SK-N-SH treated with all-trans-retinoic acid at 6 μM for 48 hours (cell line): ENCODE results near the gene PGF.

ENCODE experiments used
- ATAC-seq: fragments of 200-7000 bp; cut with Tn5 transposase; 3 replicates; pipeline ENCODE4 v1.9.1; 2020; ENCODE audit warnings: mild to moderate bottlenecking, moderate library complexity
- ARNTL ChIP-seq: fragments of 450-650 bp; formaldehyde crosslinking; IDR thresholded peaks from 2 replicates; pipeline ENCODE4 v1.5.0; 2020; ENCODE audit warnings: low read depth, mild to moderate bottlenecking, moderate library complexity, borderline replicate concordance
- BACH2 ChIP-seq: fragments of 250-450 bp; sonication (Bioruptor Pico); IDR thresholded peaks from 2 replicates; pipeline ENCODE4 v1.9.0; 2021; ENCODE audit warnings: mild to moderate bottlenecking, borderline replicate concordance
- CREB5 ChIP-seq: fragments of 250-450 bp; sonication (Bioruptor Pico); IDR thresholded peaks from 2 replicates; pipeline ENCODE4 v1.5.1; 2020; ENCODE audit warnings: low read depth, mild to moderate bottlenecking, moderate library complexity
- CSDC2 ChIP-seq: fragments of 250-450 bp; sonication (Bioruptor Pico); IDR thresholded peaks from 2 replicates; pipeline ENCODE4 v1.5.0; 2020; ENCODE audit warnings: mild to moderate bottlenecking, moderate library complexity
- ESRRG ChIP-seq: fragments of 250-450 bp; sonication (Bioruptor Pico); IDR thresholded peaks from 2 replicates; pipeline ENCODE4 v1.6.1; 2021; ENCODE audit warnings: mild to moderate bottlenecking
- GLIS3 ChIP-seq: fragments of 250-450 bp; sonication (Bioruptor Pico); IDR thresholded peaks from 2 replicates; pipeline ENCODE4 v1.5.0; 2020; ENCODE audit warnings: mild to moderate bottlenecking, moderate library complexity
- OSR1 ChIP-seq: fragments of 250-450 bp; sonication (Bioruptor Pico); IDR thresholded peaks from 2 replicates; pipeline ENCODE4 v1.8.0; 2022; ENCODE audit warnings: moderate library complexity, mild to moderate bottlenecking, inconsistent platforms
- PATZ1 ChIP-seq: fragments of 250-450 bp; sonication (Bioruptor Pico); IDR thresholded peaks from 2 replicates; pipeline ENCODE4 v1.8.0; 2020; ENCODE audit warnings: mild to moderate bottlenecking, moderate library complexity, borderline replicate concordance
- PPARA ChIP-seq: fragments of 250-450 bp; sonication (Bioruptor Pico); IDR thresholded peaks from 2 replicates; pipeline ENCODE4 v1.5.0; 2020; ENCODE audit warnings: mild to moderate bottlenecking, borderline replicate concordance
- RARB ChIP-seq: fragments of 250-450 bp; sonication (Bioruptor Pico); IDR thresholded peaks from 2 replicates; pipeline ENCODE4 v1.8.0; 2021; ENCODE audit warnings: mild to moderate bottlenecking, moderate library complexity
- SNAI2 ChIP-seq: fragments of 250-450 bp; sonication (Bioruptor Pico); IDR thresholded peaks from 2 replicates; pipeline ENCODE4 v1.5.0; 2020; ENCODE audit warnings: mild to moderate bottlenecking, moderate library complexity
- TCF4 ChIP-seq: fragments of 250-450 bp; sonication (Bioruptor Pico); IDR thresholded peaks from 2 replicates; pipeline ENCODE4 v1.8.0; 2021; ENCODE audit warnings: mild to moderate bottlenecking, moderate library complexity, borderline replicate concordance
- TOX ChIP-seq: fragments of 250-450 bp; sonication (Bioruptor Pico); IDR thresholded peaks from 2 replicates; pipeline ENCODE4 v1.8.0; 2021; ENCODE audit warnings: mild to moderate bottlenecking, moderate library complexity, borderline replicate concordance
- TSHZ2 ChIP-seq: fragments of 250-450 bp; sonication (Bioruptor Pico); IDR thresholded peaks from 2 replicates; pipeline ENCODE4 v1.5.0; 2020; ENCODE audit warnings: mild to moderate bottlenecking, moderate library complexity
- ZC3H10 ChIP-seq: fragments of 250-450 bp; sonication (Bioruptor Pico); IDR thresholded peaks from 2 replicates; pipeline ENCODE4 v1.5.1; 2021; ENCODE audit warnings: mild to moderate bottlenecking, moderate library complexity
- ZFP3 ChIP-seq: fragments of 250-450 bp; sonication (Bioruptor Pico); IDR thresholded peaks from 2 replicates; pipeline ENCODE4 v1.5.0; 2020; ENCODE audit warnings: mild to moderate bottlenecking, moderate library complexity
- ZFP30 ChIP-seq: fragments of 450-650 bp; formaldehyde crosslinking; IDR thresholded peaks from 2 replicates; pipeline ENCODE4 v1.5.0; 2022; ENCODE audit warnings: mild to moderate bottlenecking, moderate library complexity
- ZNF565 ChIP-seq: fragments of 450-650 bp; formaldehyde crosslinking; conservative IDR thresholded peaks from 2 replicates; pipeline ENCODE4 v1.5.0; 2020; ENCODE audit warnings: low read depth, mild to moderate bottlenecking, moderate library complexity
- ZNF70 ChIP-seq: fragments of 450-650 bp; formaldehyde crosslinking; IDR thresholded peaks from 2 replicates; pipeline ENCODE4 v1.5.0; 2020; ENCODE audit warnings: mild to moderate bottlenecking, moderate library complexity
- ZNF8 ChIP-seq: fragments of 450-650 bp; formaldehyde crosslinking; IDR thresholded peaks from 2 replicates; pipeline ENCODE4 v1.5.0; 2020; ENCODE audit warnings: mild to moderate bottlenecking, moderate library complexity

The PGF gene

GRCh38 chr14:74965486-74966153 lies 10.2 kb upstream of the PGF start:
- no peak for ATAC-seq
- TF ChIP-seq ZNF70 (CRISPR knock-in tag) (no peak), ARNTL (no peak), BACH2 (CRISPR knock-in tag) (no peak), ZNF8 (CRISPR knock-in tag) (no peak), ZFP3 (CRISPR knock-in tag) (no peak), ZFP30 (no peak)

- ATAC-seq: no peak
- TF ChIP-seq TCF4 (CRISPR knock-in tag): no peak
- no peak for TF ChIP-seq CREB5 (CRISPR knock-in tag)
- no peak for TF ChIP-seq CSDC2 (CRISPR knock-in tag)
- TF ChIP-seq TOX (CRISPR knock-in tag): no peak
- TF ChIP-seq BACH2 (CRISPR knock-in tag): no peak
- no peak for TF ChIP-seq ZNF70 (CRISPR knock-in tag)
- TF ChIP-seq TSHZ2 (CRISPR knock-in tag): no peak
- TF ChIP-seq ZFP3 (CRISPR knock-in tag): no peak
- no peak for TF ChIP-seq ZC3H10 (CRISPR knock-in tag)
- TF ChIP-seq ESRRG: no peak
- no peak for TF ChIP-seq RARB (CRISPR knock-in tag)
- TF ChIP-seq PPARA (CRISPR knock-in tag): no peak
- no peak for TF ChIP-seq GLIS3 (CRISPR knock-in tag)
Measured at GRCh38 chr14:74964787-74965485, 9.5 kb upstream of the PGF start.

GRCh38 chr14:74963705-74964271 lies 8.4 kb upstream of the PGF start:
- no peak for TF ChIP-seq ESRRG
- no peak for TF ChIP-seq SNAI2
- TF ChIP-seq OSR1 (CRISPR knock-in tag): no peak
- no peak for TF ChIP-seq GLIS3 (CRISPR knock-in tag)
- TF ChIP-seq BACH2 (CRISPR knock-in tag): no peak
- TF ChIP-seq ZNF565 (CRISPR knock-in tag): no peak
- no peak for TF ChIP-seq RARB (CRISPR knock-in tag)
- ATAC-seq: peak; percentile 60

GRCh38 chr14:74963178-74963704 lies 7.8 kb upstream of the PGF start:
- TF ChIP-seq PATZ1 (CRISPR knock-in tag): no peak
- no peak for TF ChIP-seq CREB5 (CRISPR knock-in tag)
- no peak for TF ChIP-seq ESRRG
- peak; percentile 32; the same call in 1 of the 3 replicates for ATAC-seq
